ENCODE data around the gene MAP4.

DNA sequence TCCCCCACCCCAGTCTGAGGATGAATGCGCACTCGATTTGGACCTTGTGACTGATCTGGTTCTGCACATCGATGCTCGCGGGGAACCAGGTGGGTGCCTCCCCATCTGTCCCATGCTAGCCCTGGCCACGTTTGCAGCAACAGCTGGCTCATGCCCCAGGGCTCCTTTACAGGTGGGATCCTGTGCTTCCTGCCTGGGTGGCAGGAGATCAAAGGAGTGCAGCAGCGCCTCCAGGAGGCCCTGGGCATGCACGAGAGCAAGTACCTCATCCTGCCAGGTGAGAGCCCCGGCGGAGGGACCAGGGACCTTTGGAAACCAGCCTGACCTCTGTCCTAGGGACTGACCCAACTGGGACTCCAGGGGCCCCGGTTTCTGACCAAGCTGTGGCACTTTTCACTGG, 169.0 kb downstream of the MAP4 start:
- TF ChIP-seq, protein P1, sequence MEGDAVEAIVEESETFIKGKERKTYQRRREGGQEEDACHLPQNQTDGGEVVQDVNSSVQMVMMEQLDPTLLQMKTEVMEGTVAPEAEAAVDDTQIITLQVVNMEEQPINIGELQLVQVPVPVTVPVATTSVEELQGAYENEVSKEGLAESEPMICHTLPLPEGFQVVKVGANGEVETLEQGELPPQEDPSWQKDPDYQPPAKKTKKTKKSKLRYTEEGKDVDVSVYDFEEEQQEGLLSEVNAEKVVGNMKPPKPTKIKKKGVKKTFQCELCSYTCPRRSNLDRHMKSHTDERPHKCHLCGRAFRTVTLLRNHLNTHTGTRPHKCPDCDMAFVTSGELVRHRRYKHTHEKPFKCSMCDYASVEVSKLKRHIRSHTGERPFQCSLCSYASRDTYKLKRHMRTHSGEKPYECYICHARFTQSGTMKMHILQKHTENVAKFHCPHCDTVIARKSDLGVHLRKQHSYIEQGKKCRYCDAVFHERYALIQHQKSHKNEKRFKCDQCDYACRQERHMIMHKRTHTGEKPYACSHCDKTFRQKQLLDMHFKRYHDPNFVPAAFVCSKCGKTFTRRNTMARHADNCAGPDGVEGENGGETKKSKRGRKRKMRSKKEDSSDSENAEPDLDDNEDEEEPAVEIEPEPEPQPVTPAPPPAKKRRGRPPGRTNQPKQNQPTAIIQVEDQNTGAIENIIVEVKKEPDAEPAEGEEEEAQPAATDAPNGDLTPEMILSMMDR (IDR thresholded peaks at IDR 0.05; ENCODE audit: low read depth, low read length, missing input control) = no peak
- TF ChIP-seq, protein P2, sequence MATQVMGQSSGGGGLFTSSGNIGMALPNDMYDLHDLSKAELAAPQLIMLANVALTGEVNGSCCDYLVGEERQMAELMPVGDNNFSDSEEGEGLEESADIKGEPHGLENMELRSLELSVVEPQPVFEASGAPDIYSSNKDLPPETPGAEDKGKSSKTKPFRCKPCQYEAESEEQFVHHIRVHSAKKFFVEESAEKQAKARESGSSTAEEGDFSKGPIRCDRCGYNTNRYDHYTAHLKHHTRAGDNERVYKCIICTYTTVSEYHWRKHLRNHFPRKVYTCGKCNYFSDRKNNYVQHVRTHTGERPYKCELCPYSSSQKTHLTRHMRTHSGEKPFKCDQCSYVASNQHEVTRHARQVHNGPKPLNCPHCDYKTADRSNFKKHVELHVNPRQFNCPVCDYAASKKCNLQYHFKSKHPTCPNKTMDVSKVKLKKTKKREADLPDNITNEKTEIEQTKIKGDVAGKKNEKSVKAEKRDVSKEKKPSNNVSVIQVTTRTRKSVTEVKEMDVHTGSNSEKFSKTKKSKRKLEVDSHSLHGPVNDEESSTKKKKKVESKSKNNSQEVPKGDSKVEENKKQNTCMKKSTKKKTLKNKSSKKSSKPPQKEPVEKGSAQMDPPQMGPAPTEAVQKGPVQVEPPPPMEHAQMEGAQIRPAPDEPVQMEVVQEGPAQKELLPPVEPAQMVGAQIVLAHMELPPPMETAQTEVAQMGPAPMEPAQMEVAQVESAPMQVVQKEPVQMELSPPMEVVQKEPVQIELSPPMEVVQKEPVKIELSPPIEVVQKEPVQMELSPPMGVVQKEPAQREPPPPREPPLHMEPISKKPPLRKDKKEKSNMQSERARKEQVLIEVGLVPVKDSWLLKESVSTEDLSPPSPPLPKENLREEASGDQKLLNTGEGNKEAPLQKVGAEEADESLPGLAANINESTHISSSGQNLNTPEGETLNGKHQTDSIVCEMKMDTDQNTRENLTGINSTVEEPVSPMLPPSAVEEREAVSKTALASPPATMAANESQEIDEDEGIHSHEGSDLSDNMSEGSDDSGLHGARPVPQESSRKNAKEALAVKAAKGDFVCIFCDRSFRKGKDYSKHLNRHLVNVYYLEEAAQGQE (IDR thresholded peaks at IDR 0.05) = no peak
- TF ChIP-seq EGR1 (IDR thresholded peaks at IDR 0.05; ENCODE audit: low read depth in 2 of 2) (no peak), JUND (IDR thresholded peaks at IDR 0.05) (no peak), ZBTB33 (IDR thresholded peaks at IDR 0.05) (no peak), YY1 (IDR thresholded peaks at IDR 0.05) (no peak), RXRA (IDR thresholded peaks at IDR 0.05) (no peak), GABPA (IDR thresholded peaks at IDR 0.05 in 1 of 2, conservative IDR thresholded peaks at IDR 0.05 in 1 of 2) (no peak), RAD21 (IDR thresholded peaks at IDR 0.05) (no peak), ATF3 (IDR thresholded peaks at IDR 0.05) (no peak), NR2F2 (IDR thresholded peaks at IDR 0.05) (no peak)

Measured in liver (tissue), 3 donors.